Vagina (tissue), 2 donors: Measurements from ENCODE around the gene PEMT. TPM values are rescaled to one million over a fixed set of nuclear protein-coding genes. Genes with fewer than 3 reads are reported as not detected.

Source experiments
- DNase-seq, 2 donors: peaks; one replicate each; pipeline ENCODE4 v3.0.0-alpha.2; 2017; ENCODE audit errors: extremely low spot score in 2 of 2
- H3K27ac ChIP-seq: fragments of 200-600 bp; sonication (generic); one replicate; pipeline ENCODE4 v1.5.1; 2019
- H3K27me3 ChIP-seq: fragments of 200-600 bp; sonication (generic); one replicate; pipeline ENCODE4 v1.5.1; 2019
- H3K36me3 ChIP-seq, 2 donors: fragments of 200-600 bp; sonication (generic); one replicate each; pipeline ENCODE4 v1.5.1; 2017 to 2019
- H3K4me1 ChIP-seq: fragments of 200-600 bp; sonication (generic); one replicate; pipeline ENCODE4 v1.5.1; 2019
- H3K4me3 ChIP-seq, 2 donors: fragments of 200-600 bp; sonication (generic); 1 replicate in 1 of 2; 2 replicates in 1 of 2; pipeline ENCODE4 v1.5.1; 2016 to 2019
- H3K9me3 ChIP-seq: fragments of 200-600 bp; sonication (generic); one replicate; pipeline ENCODE4 v1.5.1; 2019
- POLR2A ChIP-seq, 2 donors: fragments of 450-650 bp; IDR thresholded peaks; one replicate each; pipeline ENCODE4 v1.6.1; 2017; ENCODE audit warnings: antibody characterized with exemption in 2 of 2, mild to moderate bottlenecking in 2 of 2, moderate library complexity in 2 of 2
- POLR2AphosphoS5 ChIP-seq, 2 donors: sonication (generic); formaldehyde crosslinking; IDR thresholded peaks; one replicate each; pipeline ENCODE4 v1.9.0; 2017; ENCODE audit warnings: antibody characterized with exemption in 2 of 2, mild to moderate bottlenecking in 2 of 2, low read depth in 1 of 2; ENCODE audit not compliant: insufficient read depth in 1 of 2
- intact Hi-C: fragments of 100-400 bp; cut with DNase I; formaldehyde crosslinking; loops from one replicate; pipeline ENCODE4 v1.15.1; 2023
- total RNA-seq: library from RNA; depleted of rRNA; stranded (reverse); fragments of >200 nt; gene quantifications from one replicate; pipeline ENCODE4 v1.2.3, GENCODE V29; 2016
- TF ChIP-seq, protein P1 (sequence below), 3 experiments: fragments of 450-650 bp in 2 of 3; fragments of 200-600 bp in 1 of 3; sonication (generic) in 1 of 3; IDR thresholded peaks; one replicate each; pipeline ENCODE4 v1.5.1; 2017 to 2019; ENCODE audit warnings: antibody characterized with exemption in 3 of 3, mild to moderate bottlenecking in 2 of 3, moderate library complexity in 2 of 3

PEMT gene
- total RNA-seq, 1 donor from 2014 or later = 37.3 TPM

- no peak overlapping the region for H3K4me3 ChIP-seq
- H3K27me3 ChIP-seq = no peaks in the 10 kb centered on the region
- no peak for DNase-seq
- H3K4me1 ChIP-seq = peaks cover 31% of the 10 kb centered on the region
- intact Hi-C loops = no loop called here
- H3K36me3 ChIP-seq = no peaks in the 10 kb centered on the region
- TF ChIP-seq, protein P1, sequence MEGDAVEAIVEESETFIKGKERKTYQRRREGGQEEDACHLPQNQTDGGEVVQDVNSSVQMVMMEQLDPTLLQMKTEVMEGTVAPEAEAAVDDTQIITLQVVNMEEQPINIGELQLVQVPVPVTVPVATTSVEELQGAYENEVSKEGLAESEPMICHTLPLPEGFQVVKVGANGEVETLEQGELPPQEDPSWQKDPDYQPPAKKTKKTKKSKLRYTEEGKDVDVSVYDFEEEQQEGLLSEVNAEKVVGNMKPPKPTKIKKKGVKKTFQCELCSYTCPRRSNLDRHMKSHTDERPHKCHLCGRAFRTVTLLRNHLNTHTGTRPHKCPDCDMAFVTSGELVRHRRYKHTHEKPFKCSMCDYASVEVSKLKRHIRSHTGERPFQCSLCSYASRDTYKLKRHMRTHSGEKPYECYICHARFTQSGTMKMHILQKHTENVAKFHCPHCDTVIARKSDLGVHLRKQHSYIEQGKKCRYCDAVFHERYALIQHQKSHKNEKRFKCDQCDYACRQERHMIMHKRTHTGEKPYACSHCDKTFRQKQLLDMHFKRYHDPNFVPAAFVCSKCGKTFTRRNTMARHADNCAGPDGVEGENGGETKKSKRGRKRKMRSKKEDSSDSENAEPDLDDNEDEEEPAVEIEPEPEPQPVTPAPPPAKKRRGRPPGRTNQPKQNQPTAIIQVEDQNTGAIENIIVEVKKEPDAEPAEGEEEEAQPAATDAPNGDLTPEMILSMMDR (IDR thresholded peaks at IDR 0.05) = no peak
- TF ChIP-seq POLR2AphosphoS5 (IDR thresholded peaks at IDR 0.05; ENCODE audit: insufficient read depth in 1 of 2, low read depth in 1 of 2) = peak in 1 of 2 donors; percentile 30
- H3K9me3 ChIP-seq = no peaks in the 10 kb centered on the region
- peak overlapping the region; percentile 64 for H3K27ac ChIP-seq
These were observed 14.7 kb downstream of the PEMT start for GRCh38 chr17:17576772-17577234.

GRCh38 chr17:17575360-17576251 lies 15.9 kb downstream of the PEMT start:
- TF ChIP-seq POLR2AphosphoS5 (IDR thresholded peaks at IDR 0.05; ENCODE audit: insufficient read depth in 1 of 2, low read depth in 1 of 2) = peak in 1 of 2 donors; percentile 69
- TF ChIP-seq, protein P1 (IDR thresholded peaks at IDR 0.05) = no peak
- Histone ChIP-seq H3K9me3 (no peaks in the 10 kb centered on the region), H3K27ac (peak overlapping the region; percentile 64), H3K27me3 (no peaks in the 10 kb centered on the region), H3K36me3 (no peaks in the 10 kb centered on the region), H3K4me3 (no peak overlapping the region), H3K4me1 (peaks cover 31% of the 10 kb centered on the region)
- DNase-seq = no peak
- intact Hi-C loops = no loop called here

- intact Hi-C loops = no loop called here
- H3K27me3 ChIP-seq = no peaks in the 10 kb centered on the region
- H3K27ac ChIP-seq = peak overlapping the region; percentile 53
- H3K36me3 ChIP-seq = no peaks in the 10 kb centered on the region
- DNase-seq = no peak
- no peak overlapping the region for H3K4me3 ChIP-seq
- no peaks in the 10 kb centered on the region for H3K9me3 ChIP-seq
- peaks cover 33% of the 10 kb centered on the region for H3K4me1 ChIP-seq
- TF ChIP-seq, protein P1 (IDR thresholded peaks at IDR 0.05) = no peak
- no peak for TF ChIP-seq POLR2AphosphoS5 (IDR thresholded peaks at IDR 0.05; ENCODE audit: insufficient read depth in 1 of 2, low read depth in 1 of 2)
- TF ChIP-seq POLR2A (IDR thresholded peaks at IDR 0.05) = no peak
These were observed 17.6 kb downstream of the PEMT start for GRCh38 chr17:17573912-17574311.

DNA sequence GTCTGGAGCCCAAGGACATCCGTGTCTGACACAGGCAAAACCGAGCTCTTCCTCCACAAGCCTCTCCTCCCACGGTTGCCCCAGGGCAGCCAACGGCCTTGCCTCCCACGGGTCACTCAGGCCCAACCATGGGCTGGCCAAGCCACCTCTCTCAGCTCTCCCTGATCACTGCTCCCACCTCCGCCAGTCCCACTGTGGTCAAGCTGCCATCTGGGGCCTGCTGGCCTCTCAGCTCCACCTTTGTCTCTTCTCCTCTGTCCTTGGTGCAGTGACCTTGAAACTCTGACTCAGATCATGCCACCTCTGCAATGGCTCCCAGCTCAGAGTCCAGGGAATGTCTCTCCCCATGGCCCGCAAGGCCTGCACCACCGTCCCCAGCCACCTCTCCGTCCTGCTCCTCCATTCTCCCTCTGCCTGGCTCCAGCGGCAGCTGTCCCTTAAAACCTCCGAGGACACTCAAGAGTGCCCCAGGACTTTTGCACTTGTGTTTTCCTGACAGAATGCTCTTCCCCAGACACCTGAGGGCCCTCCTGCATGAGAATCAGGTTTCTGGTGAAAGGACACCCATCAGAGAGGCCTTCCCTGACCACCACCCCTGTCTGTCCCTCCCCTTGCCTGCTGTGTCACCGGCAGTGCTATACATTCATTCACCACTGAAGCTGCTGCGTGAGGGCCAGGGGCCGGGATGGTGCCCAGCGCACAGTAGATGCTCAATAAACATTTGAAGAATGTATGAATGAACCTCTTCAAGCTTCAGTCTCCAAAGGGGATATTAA lies 19.3 kb downstream of the PEMT start:
- Histone ChIP-seq H3K9me3 (no peaks in the 10 kb centered on the region), H3K27ac (no peak overlapping the region), H3K4me3 (no peak overlapping the region), H3K4me1 (peaks cover 49% of the 10 kb centered on the region), H3K36me3 (no peaks in the 10 kb centered on the region), H3K27me3 (no peaks in the 10 kb centered on the region)
- intact Hi-C loops = no loop called here
- TF ChIP-seq, protein P1 (IDR thresholded peaks at IDR 0.05) = no peak
- no peak for TF ChIP-seq POLR2AphosphoS5 (IDR thresholded peaks at IDR 0.05; ENCODE audit: insufficient read depth in 1 of 2, low read depth in 1 of 2)
- TF ChIP-seq POLR2A (IDR thresholded peaks at IDR 0.05) = no peak
- no peak for DNase-seq
